Caco-2 (cell line): Measurements from ENCODE around the gene RUFY3. TPM values are rescaled to one million over a fixed set of nuclear protein-coding genes. Genes with fewer than 3 reads are reported as not detected.
"Not testable (repeated sequence)": the region's sequence is repeated elsewhere in the genome, so short reads cannot be mapped to it uniquely, and the experiment has no call there.

Source experiments
- BruUV-seq: library from RNA; stranded (reverse); fragments of 400-500 nt; replicated peaks from 2 replicates; lab custom pipeline; 2021; lab: Mats Ljungman, UMichigan
- CTCF ChIA-PET: fragments of 300-600 bp; sonication (Branson Sonifier 250); formaldehyde crosslinking; loops from one replicate; lab custom pipeline; 2022; ENCODE audit warnings: antibody characterized with exemption; lab: Charles Lee
- POLR2A ChIA-PET: fragments of 300-600 bp; sonication (Branson Sonifier 250); formaldehyde crosslinking; loops from one replicate; lab custom pipeline; 2022; ENCODE audit warnings: antibody characterized with exemption; lab: Charles Lee
- DNase-seq, 2 experiments: peaks; one replicate each; pipeline versions ENCODE4 v3.0.0 to v3.0.0-alpha.2; 2020 to 2022
- H3K27me3 ChIP-seq: replicated peaks from 2 replicates; pipeline ENCODE4 v1.6.0; 2011; ENCODE audit warnings: low read length; ENCODE audit not compliant: control insufficient read depth, insufficient read depth
- H3K36me3 ChIP-seq: 2 replicates; pipeline ENCODE4 v1.5.1; 2011; ENCODE audit warnings: low read length; ENCODE audit not compliant: control insufficient read depth, insufficient read depth
- H3K4me1 ChIP-seq: fragments of 250-450 bp; sonication (Bioruptor Pico); 2 replicates; pipeline ENCODE4 v1.5.1; 2020; ENCODE audit warnings: mild to moderate bottlenecking
- H3K4me3 ChIP-seq: 2 replicates; pipeline ENCODE4 v1.5.1; 2011; ENCODE audit warnings: low read depth, mild to moderate bottlenecking, control low read depth, low read length
- H3K9me3 ChIP-seq: fragments of 250-450 bp; sonication (Bioruptor Pico); 2 replicates; pipeline ENCODE4 v1.5.1; 2020; ENCODE audit warnings: mild to moderate bottlenecking, moderate library complexity
- H3K27ac Mint-ChIP-seq: one replicate; pipeline ENCODE4 v1.8.0; 2022; ENCODE audit warnings: mixed read lengths; ENCODE audit not compliant: unreplicated experiment
- H3K27me3 Mint-ChIP-seq: one replicate; pipeline ENCODE4 v1.8.0; 2022; ENCODE audit warnings: mixed read lengths; ENCODE audit not compliant: insufficient read depth, unreplicated experiment
- H3K36me3 Mint-ChIP-seq: one replicate; pipeline ENCODE4 v1.8.0; 2022; ENCODE audit warnings: mild to moderate bottlenecking, mixed read lengths; ENCODE audit not compliant: insufficient read depth, unreplicated experiment
- H3K4me1 Mint-ChIP-seq: one replicate; pipeline ENCODE4 v1.8.0; 2022; ENCODE audit warnings: low read depth, mixed read lengths; ENCODE audit not compliant: unreplicated experiment
- H3K4me3 Mint-ChIP-seq: one replicate; pipeline ENCODE4 v1.8.0; 2022; ENCODE audit warnings: mild to moderate bottlenecking, moderate library complexity, mixed read lengths; ENCODE audit not compliant: unreplicated experiment
- H3K9me3 Mint-ChIP-seq: one replicate; pipeline ENCODE4 v1.8.0; 2022; ENCODE audit warnings: mixed read lengths; ENCODE audit not compliant: unreplicated experiment
- CTCF ChIP-seq, 2 experiments: fragments of 200-600 bp in 1 of 2; IDR thresholded peaks; 1 replicate in 1 of 2; 2 replicates in 1 of 2; pipeline versions ENCODE4 v1.5.1 to v1.8.0; 2011 to 2022; ENCODE audit warnings: antibody characterized with exemption in 1 of 2, control low read depth in 1 of 2, inconsistent platforms in 1 of 2, low read depth in 1 of 2, low read length in 1 of 2, mild to moderate bottlenecking in 1 of 2, moderate library complexity in 1 of 2; ENCODE audit not compliant: insufficient read depth in 1 of 2, severe bottlenecking in 1 of 2, unreplicated experiment in 1 of 2
- intact Hi-C: fragments of 100-400 bp; cut with micrococcal nuclease; formaldehyde crosslinking; loops from one replicate; pipeline ENCODE4 v1.10.0; 2022; ENCODE audit not compliant: unreplicated experiment
- total RNA-seq: library from RNA; stranded (reverse); gene quantifications from 2 replicates; pipeline ENCODE4 v1.2.3, GENCODE V29; 2022

Gene RUFY3
- total RNA-seq, 1 experiment from 2014 or later, result 36.6 TPM

GRCh38 chr4:70839589-70840093 is 117.9 kb downstream of the RUFY3 start, which contains the start of gene GRSF1:
GRSF1 (minus strand) TSS chr4:70839890; CDS start chr4:70839827, 63 bp downstream.
- CTCF ChIA-PET, result interaction anchor here (0.6 kb wide), 1 partner anchor 134 kb away, joined by 7 read pairs; no protein-coding TSS in a partner anchor
- intact Hi-C loops, result loop anchor here (1.0 to 5.0 kb wide), 3 partner anchors 63 to 173 kb away; partner anchors contain the start of genes DCK and MOB1B
- H3K4me1 ChIP-seq, result no peaks in the 10 kb centered on the region
- Mint-ChIP-seq H3K27me3 (no peaks in the 10 kb centered on the region), H3K36me3 (peaks cover 28% of the 10 kb centered on the region), H3K4me3 (peak within 1 kb of the TSS; percentile 98), H3K9me3 (no peaks in the 10 kb centered on the region), H3K27ac (peak within 1 kb of the TSS; percentile 90), H3K4me1 (peaks cover 9% of the 10 kb centered on the region)
- no peaks in the 10 kb centered on the region for H3K27me3 ChIP-seq
- no peaks in the 10 kb centered on the region for H3K36me3 ChIP-seq
- BruUV-seq, result no TSS peak
- peak within 1 kb of the TSS; percentile 88 for H3K4me3 ChIP-seq
- peak; percentile 93 to 95 for DNase-seq
- TF ChIP-seq CTCF (IDR thresholded peaks at IDR 0.05; ENCODE audit: insufficient read depth in 1 of 2, low read depth in 1 of 2, low read length in 1 of 2, severe bottlenecking in 1 of 2, unreplicated experiment in 1 of 2), result no peak
- POLR2A ChIA-PET, result interaction anchor here (0.6 to 1.8 kb wide), 5 partner anchors 63 to 962 kb away, joined by 3 to 5 read pairs (median 5); partner anchors contain the start of gene MOB1B
- H3K9me3 ChIP-seq, result no peaks in the 10 kb centered on the region

DNA sequence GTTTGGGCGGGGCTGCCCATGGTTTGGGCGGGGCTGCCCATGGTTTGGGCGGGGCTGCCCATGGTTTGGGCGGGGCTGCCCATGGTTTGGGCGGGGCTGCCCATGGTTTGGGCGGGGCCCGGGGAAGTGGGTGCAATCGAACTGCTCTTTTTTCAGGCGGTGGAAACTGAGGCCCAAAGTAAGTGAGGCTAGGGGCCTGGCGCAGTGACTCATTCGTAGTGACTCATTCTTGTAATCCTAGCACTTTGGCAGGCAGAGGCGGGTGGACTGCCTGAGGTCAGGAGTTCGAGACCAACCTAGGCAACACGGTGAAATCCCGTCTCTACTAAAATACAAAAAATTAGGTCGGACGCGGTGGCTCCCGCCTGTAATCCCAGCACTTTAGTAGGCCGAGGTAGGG is 118.4 kb downstream of the RUFY3 start:
- H3K36me3 ChIP-seq, intact Hi-C loops, BruUV-seq, H3K9me3 ChIP-seq, H3K4me3 ChIP-seq, H3K27me3 Mint-ChIP-seq, H3K4me1 ChIP-seq, H3K27ac Mint-ChIP-seq, H3K9me3 Mint-ChIP-seq, H3K4me1 Mint-ChIP-seq, CTCF ChIA-PET, H3K27me3 ChIP-seq: not testable (repeated sequence)
- POLR2A ChIA-PET, result interaction anchor here (0.7 to 1.8 kb wide), 2 partner anchors 62 to 170 kb away, joined by 5 read pairs; partner anchors contain the start of gene MOB1B
- peak in 1 of 2 experiments; percentile 48 for DNase-seq
- Mint-ChIP-seq H3K4me3 (peak overlapping the region; percentile 98), H3K36me3 (peaks cover 23% of the 10 kb centered on the region)

GRCh38 chr4:70840631-70841030 is 118.9 kb downstream of the RUFY3 start:
- H3K9me3 Mint-ChIP-seq, H3K4me1 Mint-ChIP-seq, CTCF ChIA-PET, H3K27me3 ChIP-seq, BruUV-seq, H3K9me3 ChIP-seq, DNase-seq, H3K27ac Mint-ChIP-seq, H3K27me3 Mint-ChIP-seq, H3K36me3 ChIP-seq, H3K4me3 Mint-ChIP-seq, H3K4me3 ChIP-seq, H3K4me1 ChIP-seq, intact Hi-C loops: not testable (repeated sequence)
- POLR2A ChIA-PET, result interaction anchor here (0.6 kb wide), 1 partner anchor 170 kb away, joined by 3 read pairs; no protein-coding TSS in a partner anchor
- H3K36me3 Mint-ChIP-seq, result peaks cover 21% of the 10 kb centered on the region

GRCh38 chr4:70841211-70841610 is 119.4 kb downstream of the RUFY3 start:
- no peaks in the 10 kb centered on the region for H3K36me3 ChIP-seq
- intact Hi-C loops, result no loop called here
- Mint-ChIP-seq H3K4me3 (no peak overlapping the region), H3K27ac (no peak overlapping the region), H3K4me1 (peaks cover 9% of the 10 kb centered on the region), H3K27me3 (no peaks in the 10 kb centered on the region), H3K9me3 (no peaks in the 10 kb centered on the region), H3K36me3 (peaks cover 21% of the 10 kb centered on the region)
- no peak for TF ChIP-seq CTCF (IDR thresholded peaks at IDR 0.05; ENCODE audit: insufficient read depth in 1 of 2, low read depth in 1 of 2, low read length in 1 of 2, severe bottlenecking in 1 of 2, unreplicated experiment in 1 of 2)
- no peaks in the 10 kb centered on the region for H3K4me1 ChIP-seq
- CTCF ChIA-PET, result no interaction called here
- no peak for DNase-seq
- BruUV-seq, result no TSS peak
- H3K4me3 ChIP-seq, result no peak overlapping the region
- no peaks in the 10 kb centered on the region for H3K9me3 ChIP-seq
- POLR2A ChIA-PET, result interaction anchor here (0.6 kb wide), 1 partner anchor 169 kb away, joined by 3 read pairs; no protein-coding TSS in a partner anchor
- no peaks in the 10 kb centered on the region for H3K27me3 ChIP-seq
